ENCODE measurements around the gene TRIM9. TPM values are rescaled to one million over a fixed set of nuclear protein-coding genes. Genes with fewer than 3 reads are reported as not detected.

TRIM9 gene
- total and polyA plus RNA-seq, 2 experiments from 2014 or later = 4.4 to 6.2 TPM

- Mint-ChIP-seq H3K4me3 (no peak overlapping the region), H3K27ac (no peak overlapping the region), H3K36me3 (ENCODE audit: low read depth) (no peaks in the 10 kb centered on the region), H3K27me3 (ENCODE audit: insufficient read depth, low read depth, poor library complexity) (peaks cover 6% of the 10 kb centered on the region), H3K9me3 (no peaks in the 10 kb centered on the region; the same call in 2 of the 3 replicates), H3K4me1 (no peaks in the 10 kb centered on the region)
- Histone ChIP-seq H3K36me3 (ENCODE audit: insufficient read depth) (no peaks in the 10 kb centered on the region), H3K27ac (ENCODE audit: low read depth) (no peak overlapping the region), H2AFZ (no peak overlapping the region), H3K4me2 (no peak overlapping the region), H3K27me3 (ENCODE audit: insufficient read depth) (no peaks in the 10 kb centered on the region), H3K9me2 (ENCODE audit: insufficient read depth) (peaks cover 3% of the 10 kb centered on the region; the same call in 1 of the 2 replicates), H4K20me1 (replicated peaks; ENCODE audit: insufficient read depth) (no peaks in the 10 kb centered on the region), H3F3A (replicated peaks; ENCODE audit: low read depth) (no peaks in the 10 kb centered on the region), H3K79me2 (replicated peaks; ENCODE audit: insufficient read depth) (no peaks in the 10 kb centered on the region), H3K4me1 (ENCODE audit: insufficient read depth) (no peaks in the 10 kb centered on the region), H3K4me3 (no peak overlapping the region)
- DNase-seq (ENCODE audit: low spot score) = no peak
- TF ChIP-seq CTCF (conservative IDR thresholded peaks at IDR 0.05; ENCODE audit: low read depth in 2 of 2) (no peak), NANOG (IDR thresholded peaks at IDR 0.05; ENCODE audit: borderline replicate concordance) (no peak), ETS1 (IDR thresholded peaks at IDR 0.05) (no peak), EZH2 (IDR thresholded peaks at IDR 0.05; ENCODE audit: low read depth, unreplicated experiment) (no peak), ZNF331 (CRISPR knock-in tag; IDR thresholded peaks at IDR 0.05; ENCODE audit: low read depth) (no peak), POLR2AphosphoS5 (IDR thresholded peaks at IDR 0.05; ENCODE audit: low read depth) (no peak), EZH2phosphoT487 (IDR thresholded peaks at IDR 0.05; ENCODE audit: unreplicated experiment) (no peak), JUNB (IDR thresholded peaks at IDR 0.05; ENCODE audit: unreplicated experiment) (no peak), CREB1 (CRISPR knock-in tag; IDR thresholded peaks at IDR 0.05; ENCODE audit: low read depth) (no peak), ZNF462 (CRISPR knock-in tag; IDR thresholded peaks at IDR 0.05) (no peak), REST (IDR thresholded peaks at IDR 0.05; ENCODE audit: unreplicated experiment) (no peak), STAT1 (IDR thresholded peaks at IDR 0.05; ENCODE audit: unreplicated experiment) (no peak), ZNF114 (CRISPR knock-in tag; IDR thresholded peaks at IDR 0.05) (no peak)
- ATAC-seq = no peak
These were observed 127.8 kb downstream of the TRIM9 start for GRCh38 chr14:50967103-50967502.
